Kidney (tissue), 14 donors: Measurements from ENCODE around the gene GJA9. TPM values are rescaled to one million over a fixed set of nuclear protein-coding genes. Genes with fewer than 3 reads are reported as not detected.

ENCODE experiments used
- DNase-seq, 5 donors: peaks; one replicate each; pipeline ENCODE4 v3.0.0-alpha.2; 2013 to 2020
- FAIRE-seq: peaks from 2 replicates; lab custom pipeline; 2012; peaks lifted over from hg19 to GRCh38; lab: Jason Lieb, UNC
- H3K27ac ChIP-seq, 2 donors: one replicate each; pipeline ENCODE4 v1.7.0; 2013; ENCODE audit warnings: low read depth in 2 of 2, low read length in 2 of 2, inconsistent platforms in 1 of 2
- H3K27me3 ChIP-seq: one replicate; pipeline ENCODE4 v1.7.1; 2013; ENCODE audit warnings: low read length, inconsistent platforms; ENCODE audit not compliant: control insufficient read depth, insufficient read depth
- H3K36me3 ChIP-seq, 3 donors: one replicate each; pipeline versions ENCODE4 v1.7.0 to v1.7.1; 2013; ENCODE audit warnings: low read length in 3 of 3, control low read depth in 1 of 3, inconsistent platforms in 1 of 3; ENCODE audit not compliant: insufficient read depth in 3 of 3, control insufficient read depth in 2 of 3
- H3K4me1 ChIP-seq, 3 donors: one replicate each; pipeline versions ENCODE4 v1.7.0 to v1.7.1; 2013; ENCODE audit warnings: low read length in 3 of 3, inconsistent platforms in 1 of 3, low read depth in 1 of 3; ENCODE audit not compliant: control insufficient read depth in 2 of 3, insufficient read depth in 2 of 3
- H3K4me3 ChIP-seq, 3 donors: one replicate each; pipeline versions ENCODE4 v1.7.0 to v1.8.1; 2013; ENCODE audit warnings: low read length in 3 of 3, control low read depth in 1 of 3, inconsistent platforms in 1 of 3
- H3K9ac ChIP-seq, 3 donors: one replicate each; pipeline versions ENCODE4 v1.7.0 to v1.7.1; 2013; ENCODE audit warnings: low read length in 3 of 3, control low read depth in 1 of 3, inconsistent platforms in 1 of 3
- H3K9me3 ChIP-seq, 3 donors: one replicate each; pipeline versions ENCODE4 v1.7.0 to v1.7.1; 2013; ENCODE audit warnings: low read length in 3 of 3, control low read depth in 1 of 3, inconsistent platforms in 1 of 3; ENCODE audit not compliant: control insufficient read depth in 2 of 3, insufficient read depth in 1 of 3
- intact Hi-C: fragments of 100-400 bp; cut with DNase I; formaldehyde crosslinking; loops from one replicate; pipeline ENCODE4 v1.11.1; 2022
- polyA plus RNA-seq: library from polyadenylated mRNA; stranded (reverse); fragments of 350-450 nt; fragmentation: Illumina TruSeq; extraction: RNeasy Lipid Tissue Mini Kit (QIAGEN cat#74804); gene quantifications from one replicate; pipeline ENCODE4 v1.2.3, GENCODE V29; 2014; ENCODE audit warnings: low read depth, low replicate concordance; ENCODE audit not compliant: insufficient read depth
- total RNA-seq: library from RNA; stranded (reverse); fragmentation: NEBNext Ultra II Directional; extraction: Animal tissue kit (Norgen Biotek cat#: 25700); gene quantifications from one replicate; pipeline ENCODE4 v1.2.1, GENCODE V29; 2021
- TF ChIP-seq, protein P1 (sequence below): IDR thresholded peaks from 3 replicates; pipeline ENCODE4 v1.5.1; 2012; ENCODE audit warnings: mild to moderate bottlenecking, moderate library complexity, borderline replicate concordance; ENCODE audit not compliant: insufficient read depth; ENCODE audit errors: extremely low read depth
- donor health status: control.
- donor health status: control.
- donor health status: control.
- donor health status: control.
- donor health status: control.
- donor health status: DM: yes; HTN: yes; CAD: no.
- donor health status: Normal renal cell carcinoma (clear cell type).

GJA9 gene
- total and polyA plus RNA-seq, 2 donors from 2014 or later = not detected

DNA sequence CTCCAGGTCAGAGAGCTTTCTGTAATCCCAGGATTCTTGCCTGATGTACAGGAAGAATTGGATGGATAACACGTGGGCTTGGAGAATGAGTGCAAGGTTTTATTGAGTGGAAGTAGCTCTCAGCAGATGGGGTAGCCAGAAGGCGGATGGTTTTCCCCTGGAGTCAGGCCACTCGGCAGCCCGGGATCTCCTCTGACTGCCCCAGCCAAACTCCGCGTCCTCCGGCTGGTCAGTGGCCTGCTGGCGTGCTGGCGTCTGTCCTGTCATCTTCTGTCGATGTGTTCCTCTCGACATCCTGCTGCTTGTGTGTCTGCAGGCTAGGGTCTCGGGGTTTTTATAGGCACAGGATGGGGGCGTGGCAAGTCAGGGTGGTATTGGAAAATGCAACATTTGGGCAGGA is 27.4 kb upstream of the GJA9 start:
- FAIRE-seq (no peak), DNase-seq (no peak)
- intact Hi-C loops = no loop called here
- Histone ChIP-seq H3K4me3 (no peak overlapping the region), H3K4me1 (no peaks in the 10 kb centered on the region), H3K27me3 (no peaks in the 10 kb centered on the region), H3K27ac (no peak overlapping the region), H3K9me3 (no peaks in the 10 kb centered on the region), H3K36me3 (no peaks in the 10 kb centered on the region), H3K9ac (no peak overlapping the region)
- TF ChIP-seq, protein P1, sequence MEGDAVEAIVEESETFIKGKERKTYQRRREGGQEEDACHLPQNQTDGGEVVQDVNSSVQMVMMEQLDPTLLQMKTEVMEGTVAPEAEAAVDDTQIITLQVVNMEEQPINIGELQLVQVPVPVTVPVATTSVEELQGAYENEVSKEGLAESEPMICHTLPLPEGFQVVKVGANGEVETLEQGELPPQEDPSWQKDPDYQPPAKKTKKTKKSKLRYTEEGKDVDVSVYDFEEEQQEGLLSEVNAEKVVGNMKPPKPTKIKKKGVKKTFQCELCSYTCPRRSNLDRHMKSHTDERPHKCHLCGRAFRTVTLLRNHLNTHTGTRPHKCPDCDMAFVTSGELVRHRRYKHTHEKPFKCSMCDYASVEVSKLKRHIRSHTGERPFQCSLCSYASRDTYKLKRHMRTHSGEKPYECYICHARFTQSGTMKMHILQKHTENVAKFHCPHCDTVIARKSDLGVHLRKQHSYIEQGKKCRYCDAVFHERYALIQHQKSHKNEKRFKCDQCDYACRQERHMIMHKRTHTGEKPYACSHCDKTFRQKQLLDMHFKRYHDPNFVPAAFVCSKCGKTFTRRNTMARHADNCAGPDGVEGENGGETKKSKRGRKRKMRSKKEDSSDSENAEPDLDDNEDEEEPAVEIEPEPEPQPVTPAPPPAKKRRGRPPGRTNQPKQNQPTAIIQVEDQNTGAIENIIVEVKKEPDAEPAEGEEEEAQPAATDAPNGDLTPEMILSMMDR = no peak

DNA sequence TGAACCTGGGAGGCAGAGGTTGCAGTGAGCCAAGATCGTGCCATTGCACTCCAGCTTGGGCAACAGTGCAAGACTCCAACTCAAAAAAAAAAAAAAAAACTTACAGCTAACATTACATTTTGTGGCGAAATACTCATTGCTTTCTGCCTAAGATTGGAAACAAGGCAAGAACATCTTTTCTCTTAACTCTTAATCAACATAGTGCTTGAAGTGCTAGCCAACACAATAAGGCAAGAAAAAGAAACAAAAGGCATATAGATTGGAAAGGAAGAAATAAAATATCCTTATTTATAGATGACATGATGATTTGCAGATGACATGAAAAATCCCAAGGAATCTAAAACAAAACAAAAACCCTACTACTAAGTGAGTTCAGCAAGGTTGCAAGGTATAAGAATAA is 24.6 kb upstream of the GJA9 start:
- no peak for FAIRE-seq
- intact Hi-C loops = no loop called here
- H3K27ac ChIP-seq = no peak overlapping the region

DNA sequence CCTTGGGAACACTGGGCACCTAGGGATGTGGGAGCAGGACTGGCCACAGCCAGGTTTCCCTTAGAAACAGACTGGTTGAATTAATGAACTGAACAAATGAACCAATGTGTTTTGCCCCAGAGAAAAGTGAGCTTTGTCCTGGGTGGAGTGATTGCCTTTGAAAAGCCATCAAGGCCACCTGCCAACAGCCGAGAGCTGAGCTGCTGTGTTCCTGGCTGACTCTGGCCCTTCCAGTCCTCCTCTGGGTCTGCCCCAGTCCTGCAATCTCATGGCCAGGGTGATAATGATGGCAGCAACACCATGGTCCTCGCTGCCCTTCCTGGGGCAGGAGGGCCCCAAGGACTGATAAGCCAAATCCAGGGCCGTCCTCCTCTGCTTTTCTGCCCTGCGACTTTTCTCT is 18.2 kb upstream of the GJA9 start:
- no peak for FAIRE-seq
- H3K9me3 ChIP-seq = no peaks in the 10 kb centered on the region
- intact Hi-C loops = no loop called here

More for the DNA sequence above, 24.6 kb upstream of the GJA9 start:
- no peaks in the 10 kb centered on the region for H3K27me3 ChIP-seq
- H3K4me3 ChIP-seq = no peak overlapping the region
- H3K9ac ChIP-seq = no peak overlapping the region
- H3K4me1 ChIP-seq = no peaks in the 10 kb centered on the region
- H3K9me3 ChIP-seq = no peaks in the 10 kb centered on the region
- no peaks in the 10 kb centered on the region for H3K36me3 ChIP-seq
- no peak for DNase-seq
- TF ChIP-seq, protein P1 = no peak

More for the DNA sequence above, 18.2 kb upstream of the GJA9 start:
- Histone ChIP-seq H3K4me1 (no peaks in the 10 kb centered on the region), H3K27ac (no peak overlapping the region), H3K27me3 (no peaks in the 10 kb centered on the region), H3K4me3 (no peak overlapping the region), H3K36me3 (no peaks in the 10 kb centered on the region), H3K9ac (no peak overlapping the region)
- DNase-seq = no peak
- TF ChIP-seq, protein P1 = no peak
